ENCODE data around the gene TLL1.

TLL1 gene

GRCh38 chr4:165872461-165873297, at the start of gene TLL1:
TLL1 (plus strand) TSS chr4:165873237; CDS start chr4:165873905, 668 bp downstream.
- DNase-seq (ENCODE audit: low read depth) = peak; percentile 30

- DNase-seq (ENCODE audit: low read depth) = no peak
Measured at GRCh38 chr4:165826166-165826565, 46.9 kb upstream of the TLL1 start.

GRCh38 chr4:165827018-165827417, 46.0 kb upstream of the TLL1 start:
- DNase-seq (ENCODE audit: low read depth) = no peak

DNA sequence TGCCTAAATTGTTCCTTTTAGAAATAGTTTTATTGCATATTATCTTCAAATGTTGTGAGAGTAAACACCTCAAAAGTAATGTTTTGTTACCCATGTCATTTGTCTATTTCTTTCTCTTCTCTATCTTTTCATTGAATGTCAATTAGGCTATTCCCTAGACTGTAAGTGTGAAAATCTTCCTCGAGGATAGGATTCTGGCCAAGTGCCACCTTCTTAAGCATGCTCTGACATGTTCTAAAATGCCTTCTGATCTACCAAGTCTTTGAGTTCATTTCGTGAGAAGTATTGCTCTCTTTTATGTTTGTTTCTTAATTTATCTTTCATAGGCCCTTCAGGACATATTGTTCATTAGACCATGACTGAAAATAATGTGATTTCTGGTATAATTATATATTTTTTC, 44.1 kb upstream of the TLL1 start:
- no peak for DNase-seq (ENCODE audit: low read depth)

DNA sequence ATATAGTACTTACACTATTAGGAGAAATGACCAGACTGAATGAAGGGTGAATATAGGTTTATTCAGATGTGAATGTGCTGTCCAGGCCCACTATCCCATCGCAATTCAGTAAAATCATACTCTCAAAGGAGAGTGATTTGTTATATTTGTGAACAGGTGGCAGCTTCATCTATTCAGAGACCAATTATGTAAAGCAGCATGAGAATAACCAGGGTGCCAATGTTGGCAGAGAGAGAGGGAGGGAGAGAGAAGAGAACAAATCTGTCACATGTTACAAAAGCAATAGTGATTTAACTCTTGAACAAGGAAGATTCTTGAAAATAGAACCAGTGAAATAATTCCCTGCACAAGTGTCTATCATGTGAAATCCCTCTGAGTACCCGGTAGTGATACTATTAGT, 38.9 kb upstream of the TLL1 start:
- DNase-seq (ENCODE audit: low read depth) = no peak

DNA sequence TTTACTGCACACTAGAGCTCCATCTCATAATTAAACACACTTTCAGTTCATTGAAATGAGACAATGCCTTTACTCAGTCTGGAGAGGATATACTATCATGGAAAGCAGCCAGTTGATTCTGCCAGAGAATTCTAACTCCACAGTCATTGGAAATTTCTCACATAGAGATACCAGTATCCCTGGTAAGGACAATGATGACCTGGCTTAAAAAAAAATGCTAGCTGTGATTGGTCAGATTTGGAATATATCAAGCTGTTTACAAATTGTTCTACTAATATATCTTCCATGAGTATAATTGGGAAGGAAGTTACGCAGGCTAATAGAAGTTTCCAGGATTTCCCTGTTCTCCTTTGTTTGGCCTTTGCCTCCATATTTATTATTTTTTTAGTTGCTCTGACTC, 34.5 kb upstream of the TLL1 start:
- DNase-seq (ENCODE audit: low read depth) = no peak

GRCh38 chr4:165839615-165840333, 33.3 kb upstream of the TLL1 start:
- no peak for DNase-seq (ENCODE audit: low read depth)

- DNase-seq (ENCODE audit: low read depth) = no peak
Measured at GRCh38 chr4:165842684-165843083, 30.4 kb upstream of the TLL1 start.

DNA sequence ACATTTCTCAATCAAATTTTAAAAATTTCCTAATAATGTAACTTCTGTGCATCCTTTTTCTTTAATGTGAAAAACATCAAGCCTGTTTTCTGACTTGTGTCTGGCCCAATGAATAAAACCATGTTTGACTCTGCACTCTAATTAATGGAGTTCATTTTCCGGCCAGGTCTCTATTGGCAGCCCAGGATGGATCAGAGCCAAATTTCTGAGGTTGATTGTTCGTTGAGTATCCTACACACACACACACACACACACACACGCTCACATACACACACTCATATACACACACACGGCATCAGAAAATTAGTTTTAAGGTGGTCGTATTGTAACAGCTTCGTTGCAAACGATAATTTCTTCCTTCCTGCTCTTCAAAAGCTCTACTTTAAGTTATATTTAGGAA, 28.9 kb upstream of the TLL1 start:
- DNase-seq (ENCODE audit: low read depth) = no peak

DNA sequence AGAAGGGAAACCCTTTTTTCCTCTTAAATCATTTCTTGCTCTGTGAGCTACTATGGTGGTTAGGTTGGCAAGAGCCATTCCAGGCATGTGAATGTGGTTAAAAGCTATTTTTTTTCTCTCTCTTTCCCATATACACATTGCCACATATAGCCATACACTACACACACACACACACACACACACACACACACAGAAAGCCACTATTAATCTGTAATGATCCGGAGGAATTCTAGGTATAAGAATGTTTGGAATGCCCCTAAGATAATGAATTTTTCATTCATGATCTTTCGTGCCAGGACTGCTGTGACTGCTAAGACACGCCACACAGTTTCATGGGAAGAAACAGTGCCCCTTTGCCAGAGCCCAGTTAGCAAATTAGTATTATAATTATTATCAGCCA, 21.8 kb upstream of the TLL1 start:
- DNase-seq (ENCODE audit: low read depth) = no peak

DNA sequence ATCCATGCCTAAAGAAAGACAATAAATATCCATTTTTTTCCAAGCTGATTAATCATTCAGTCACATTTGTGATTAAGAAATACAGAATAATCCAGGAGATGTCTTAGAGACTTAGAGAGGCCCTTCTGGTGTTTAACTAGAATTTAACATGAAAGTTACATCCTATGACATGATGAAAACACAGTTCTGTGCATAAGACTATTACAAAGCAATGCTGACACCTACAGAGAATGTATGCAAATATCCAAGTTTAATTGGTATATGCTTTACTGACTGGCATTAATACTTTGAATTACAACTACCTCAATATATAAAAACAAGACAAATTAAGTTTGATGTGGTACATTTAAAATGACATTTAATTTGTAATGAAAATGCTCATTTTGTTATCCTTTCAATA, 17.8 kb upstream of the TLL1 start:
- DNase-seq (ENCODE audit: low read depth) = no peak

- DNase-seq (ENCODE audit: low read depth) = no peak
Measured at GRCh38 chr4:165861363-165861762, 11.7 kb upstream of the TLL1 start.

GRCh38 chr4:165864271-165864670, 8.8 kb upstream of the TLL1 start:
- DNase-seq (ENCODE audit: low read depth) = peak; percentile 13

- no peak for DNase-seq (ENCODE audit: low read depth)
Measured at GRCh38 chr4:165866019-165866650, 6.9 kb upstream of the TLL1 start.

DNA sequence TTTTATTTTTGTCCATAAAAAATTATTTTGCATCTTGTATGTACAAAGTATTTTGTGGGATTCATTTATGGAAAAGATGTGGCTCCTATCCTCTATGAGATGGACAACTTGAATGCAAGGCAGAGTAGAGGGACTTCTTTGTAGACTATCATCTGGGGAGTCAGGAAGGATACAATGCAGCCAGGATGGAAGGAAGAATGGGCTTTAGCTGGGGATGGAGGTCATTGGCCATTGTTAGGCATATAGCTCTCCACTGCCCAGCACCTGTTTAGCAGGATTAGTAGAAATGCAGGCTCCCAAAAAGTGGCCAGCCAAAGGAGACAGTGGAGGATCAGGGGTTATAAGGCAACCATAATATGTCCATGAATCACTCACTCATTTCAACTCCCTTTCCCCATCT, 5.1 kb upstream of the TLL1 start:
- no peak for DNase-seq (ENCODE audit: low read depth)

DNA sequence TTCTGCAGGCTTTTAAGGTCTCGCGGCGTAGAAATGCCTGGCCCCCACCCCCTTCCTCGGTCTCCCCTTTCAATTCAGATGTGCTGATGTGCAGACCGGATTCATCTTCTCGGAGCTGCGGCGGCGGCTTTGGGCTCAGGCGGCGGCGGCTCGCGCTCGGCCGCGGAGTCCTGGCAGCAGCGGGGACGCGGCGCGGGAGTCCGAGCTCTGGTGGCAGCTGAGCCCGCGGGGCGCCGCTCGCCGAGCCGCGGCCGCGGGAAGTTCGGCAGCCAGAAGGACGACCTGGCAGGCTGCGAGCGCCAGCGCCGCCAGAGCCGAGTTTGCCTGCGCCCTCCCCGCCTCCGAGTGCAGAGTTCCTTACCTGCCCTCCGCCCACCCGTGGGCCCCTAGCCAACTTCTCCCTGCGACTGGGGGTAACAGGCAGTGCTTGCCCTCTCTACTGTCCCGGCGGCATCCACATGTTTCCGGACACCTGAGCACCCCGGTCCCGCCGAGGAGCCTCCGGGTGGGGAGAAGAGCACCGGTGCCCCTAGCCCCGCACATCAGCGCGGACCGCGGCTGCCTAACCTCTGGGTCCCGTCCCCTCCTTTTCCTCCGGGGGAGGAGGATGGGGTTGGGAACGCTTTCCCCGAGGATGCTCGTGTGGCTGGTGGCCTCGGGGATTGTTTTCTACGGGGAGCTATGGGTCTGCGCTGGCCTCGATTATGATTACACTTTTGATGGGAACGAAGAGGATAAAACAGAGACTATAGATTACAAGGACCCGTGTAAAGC, 448 bp downstream of the TLL1 start:
- peak; percentile 29 for DNase-seq (ENCODE audit: low read depth)

- DNase-seq (ENCODE audit: low read depth) = peak; percentile 6
Measured at GRCh38 chr4:165874072-165874790, 1.2 kb downstream of the TLL1 start.

DNA sequence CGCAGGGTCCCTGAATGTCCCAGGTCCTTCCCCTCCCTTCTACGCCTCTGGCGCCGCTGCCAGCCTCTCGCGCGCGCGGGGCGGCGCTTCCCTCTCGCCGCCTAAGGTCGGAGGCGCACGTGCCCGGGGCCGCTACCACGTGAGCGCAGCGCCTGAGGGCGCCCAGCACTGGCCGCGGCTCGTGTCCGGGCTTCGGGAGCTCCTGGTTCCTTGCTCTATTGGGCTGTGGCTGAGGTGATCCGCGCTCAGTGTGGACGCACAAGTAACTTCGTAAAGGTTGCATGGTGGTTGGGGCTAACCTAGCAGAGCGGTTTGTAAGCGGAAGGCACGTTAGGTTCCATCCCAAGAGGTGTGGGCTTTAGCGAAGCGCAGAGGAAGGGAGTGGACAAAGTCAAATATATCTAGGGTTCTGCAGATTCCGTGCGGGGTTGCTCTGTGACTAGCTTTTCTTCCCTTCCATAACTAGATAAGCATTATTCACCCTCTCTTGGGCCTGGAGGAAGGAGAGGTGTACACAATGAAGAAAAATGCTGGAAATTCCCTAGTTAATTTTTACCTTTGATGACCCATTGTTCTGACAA, 1.8 kb downstream of the TLL1 start:
- DNase-seq (ENCODE audit: low read depth) = peak; percentile 5

DNA sequence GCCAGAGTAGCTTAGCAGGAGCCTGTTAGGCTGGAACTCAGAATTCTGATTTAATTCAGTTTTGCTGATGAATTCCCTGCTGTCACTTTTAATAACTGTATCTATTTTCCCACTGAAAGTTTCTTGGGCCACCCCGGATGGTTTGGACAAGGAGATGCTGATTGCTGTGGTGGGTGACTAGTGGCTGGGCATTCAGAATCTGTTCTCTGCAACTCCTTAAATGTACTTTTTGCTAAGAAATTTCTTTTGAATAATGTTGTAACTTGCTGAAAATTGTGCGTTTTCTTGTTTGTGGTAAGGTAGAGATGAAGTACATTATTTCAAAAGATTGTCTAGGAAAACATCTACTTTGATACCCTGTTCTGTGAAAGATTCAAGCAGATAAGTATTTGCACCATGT, 2.4 kb downstream of the TLL1 start:
- DNase-seq (ENCODE audit: low read depth) = no peak

GRCh38 chr4:165877286-165877685, 4.2 kb downstream of the TLL1 start:
- no peak for DNase-seq (ENCODE audit: low read depth)

- no peak for DNase-seq (ENCODE audit: low read depth)
Measured at GRCh38 chr4:165879641-165880040, 6.6 kb downstream of the TLL1 start.

Data from ELR (cell line).